H9 (cell line): ENCODE data around the gene SPATA20. TPM values are rescaled to one million over a fixed set of nuclear protein-coding genes. Genes with fewer than 3 reads are reported as not detected.

Source experiments
- DNase-seq: peaks from one replicate; pipeline ENCODE4 v3.0.0-alpha.2; 2017
- H2AFZ ChIP-seq: one replicate; pipeline ENCODE4 v1.6.1; 2013; ENCODE audit warnings: mild to moderate bottlenecking, low read length, control low read depth, moderate library complexity
- H2AK5ac ChIP-seq: 2 replicates; pipeline ENCODE4 v1.6.1; 2013; ENCODE audit warnings: low read length, control low read depth, mixed read lengths; ENCODE audit not compliant: insufficient read length
- H2BK120ac ChIP-seq: one replicate; pipeline ENCODE4 v1.6.1; 2013; ENCODE audit warnings: low read depth, mild to moderate bottlenecking, low read length, control low read depth, inconsistent platforms; ENCODE audit not compliant: poor library complexity, severe bottlenecking
- H2BK12ac ChIP-seq: 2 replicates; pipeline ENCODE4 v1.6.1; 2013; ENCODE audit warnings: low read length, control low read depth, mixed read lengths, low read depth; ENCODE audit not compliant: insufficient read length
- H2BK15ac ChIP-seq: 2 replicates; pipeline ENCODE4 v1.6.1; 2013; ENCODE audit warnings: low read depth, low read length, control low read depth
- H2BK20ac ChIP-seq: one replicate; pipeline ENCODE4 v1.6.1; 2013; ENCODE audit warnings: low read depth, mild to moderate bottlenecking, low read length, control low read depth, inconsistent platforms; ENCODE audit not compliant: poor library complexity, severe bottlenecking
- H2BK5ac ChIP-seq: 2 replicates; pipeline ENCODE4 v1.6.1; 2013; ENCODE audit warnings: low read length, control low read depth, mixed read lengths; ENCODE audit not compliant: insufficient read length
- H3K14ac ChIP-seq: 2 replicates; pipeline ENCODE4 v1.6.1; 2013; ENCODE audit warnings: low read length, control low read depth; ENCODE audit not compliant: insufficient read depth
- H3K18ac ChIP-seq: 2 replicates; pipeline ENCODE4 v1.6.1; 2013; ENCODE audit warnings: low read depth, mild to moderate bottlenecking, mixed read lengths, low read length, control low read depth; ENCODE audit not compliant: insufficient read length
- H3K23ac ChIP-seq: 2 replicates; pipeline ENCODE4 v1.6.1; 2013; ENCODE audit warnings: low read length, control low read depth, mixed read lengths, low read depth; ENCODE audit not compliant: insufficient read length
- H3K23me2 ChIP-seq: 2 replicates; pipeline ENCODE4 v1.6.1; 2013; ENCODE audit warnings: low read depth, mild to moderate bottlenecking, mixed read lengths, low read length, control low read depth; ENCODE audit not compliant: insufficient read length, poor library complexity, severe bottlenecking
- H3K27ac ChIP-seq: 2 replicates; pipeline ENCODE4 v1.5.1; 2013; ENCODE audit warnings: low read length, control low read depth, mixed read lengths, low read depth; ENCODE audit not compliant: insufficient read length
- H3K27me3 ChIP-seq: 2 replicates; pipeline ENCODE4 v1.6.1; 2013; ENCODE audit warnings: low read length, control low read depth, inconsistent platforms; ENCODE audit not compliant: insufficient read depth
- H3K4ac ChIP-seq: 2 replicates; pipeline ENCODE4 v1.6.1; 2013; ENCODE audit warnings: low read depth, mild to moderate bottlenecking, control low read depth, inconsistent platforms, low read length, moderate library complexity
- H3K4me1 ChIP-seq: 2 replicates; pipeline ENCODE4 v1.6.1; 2013; ENCODE audit warnings: low read length, control low read depth, inconsistent platforms; ENCODE audit not compliant: insufficient read depth
- H3K4me2 ChIP-seq: 2 replicates; pipeline ENCODE4 v1.6.1; 2013; ENCODE audit warnings: low read length, control low read depth, mixed read lengths; ENCODE audit not compliant: insufficient read length, insufficient read depth
- H3K56ac ChIP-seq: 2 replicates; pipeline ENCODE4 v1.6.1; 2013; ENCODE audit warnings: low read depth, mild to moderate bottlenecking, mixed read lengths, low read length, control low read depth; ENCODE audit not compliant: insufficient read length
- H3K79me1 ChIP-seq: 2 replicates; pipeline ENCODE4 v1.6.1; 2013; ENCODE audit warnings: low read depth, mild to moderate bottlenecking, moderate library complexity, low read length, control low read depth, inconsistent platforms; ENCODE audit not compliant: insufficient read depth, poor library complexity, severe bottlenecking
- H3K79me2 ChIP-seq: 2 replicates; pipeline ENCODE4 v1.6.1; 2013; ENCODE audit warnings: low read length, control low read depth, inconsistent platforms; ENCODE audit not compliant: insufficient read depth
- H3K9ac ChIP-seq: 2 replicates; pipeline ENCODE4 v1.6.1; 2013; ENCODE audit warnings: low read length, control low read depth, mixed read lengths; ENCODE audit not compliant: insufficient read length; ENCODE audit errors: extremely low read depth
- H3K9me3 ChIP-seq: one replicate; pipeline ENCODE4 v1.6.1; 2013; ENCODE audit warnings: low read depth, low read length, inconsistent platforms; ENCODE audit not compliant: control insufficient read depth
- H3T11ph ChIP-seq: one replicate; pipeline ENCODE4 v1.6.1; 2013; ENCODE audit warnings: mild to moderate bottlenecking, low read length, control low read depth, inconsistent platforms
- H4K20me1 ChIP-seq: one replicate; pipeline ENCODE4 v1.6.1; 2013; ENCODE audit not compliant: control insufficient read depth, insufficient read length, insufficient read depth
- H4K5ac ChIP-seq: 2 replicates; pipeline ENCODE4 v1.6.1; 2013; ENCODE audit warnings: low read depth, mild to moderate bottlenecking, mixed read lengths, low read length, control low read depth; ENCODE audit not compliant: insufficient read length
- H4K8ac ChIP-seq: replicated peaks from 2 replicates; pipeline ENCODE4 v1.6.1; 2013; ENCODE audit warnings: low read length, control low read depth, mixed read lengths, low read depth; ENCODE audit not compliant: insufficient read length
- H4K91ac ChIP-seq: 2 replicates; pipeline ENCODE4 v1.6.1; 2013; ENCODE audit warnings: low read depth, mild to moderate bottlenecking, moderate library complexity, mixed read lengths, low read length, control low read depth; ENCODE audit not compliant: insufficient read length
- H3K27ac Mint-ChIP-seq, 3 experiments: 2 replicates in 2 of 3; 3 replicates in 1 of 3; pipeline ENCODE4 v1.8.0; 2020 to 2021; ENCODE audit warnings: mixed read lengths in 3 of 3, mild to moderate bottlenecking in 1 of 3, moderate library complexity in 1 of 3
- H3K27me3 Mint-ChIP-seq: 2 replicates; pipeline ENCODE4 v1.8.0; 2021; ENCODE audit warnings: low read depth, mild to moderate bottlenecking, moderate library complexity, mixed read lengths
- H3K36me3 Mint-ChIP-seq, 3 experiments: 2 replicates in 2 of 3; 3 replicates in 1 of 3; pipeline ENCODE4 v1.8.0; 2020 to 2021; ENCODE audit warnings: low read depth in 3 of 3, mixed read lengths in 3 of 3; ENCODE audit not compliant: insufficient read depth in 1 of 3
- H3K4me1 Mint-ChIP-seq, 2 experiments: 2 replicates each; pipeline ENCODE4 v1.8.0; 2020; ENCODE audit warnings: mixed read lengths in 2 of 2
- H3K4me3 Mint-ChIP-seq, 2 experiments: 2 replicates in 1 of 2; 3 replicates in 1 of 2; pipeline ENCODE4 v1.8.0; 2020 to 2021; ENCODE audit warnings: mild to moderate bottlenecking in 2 of 2, mixed read lengths in 2 of 2, moderate library complexity in 1 of 2
- H3K9me3 Mint-ChIP-seq, 2 experiments: 2 replicates in 1 of 2; 3 replicates in 1 of 2; pipeline ENCODE4 v1.8.0; 2020; ENCODE audit warnings: mild to moderate bottlenecking in 2 of 2, mixed read lengths in 2 of 2, moderate library complexity in 1 of 2
- WGBS: extraction: QIAGEN DNeasy Blood & Tissue Kit; methylation state at CpG from one replicate; pipeline ENCODE4 v1.1.7; 2013; ENCODE audit warnings: missing lambda C conversion rate, low lambda C conversion rate, mixed read lengths; ENCODE audit not compliant: insufficient read length; ENCODE audit errors: extremely low coverage; 5-methylcytosine and 5-hydroxymethylcytosine counted together
- total RNA-seq: library from RNA; stranded (reverse); gene quantifications from 2 replicates; pipeline ENCODE4 v1.2.1, GENCODE V29; 2021
- TF ChIP-seq, protein P1 (sequence below): fragments of 200-600 bp; sonication (generic); conservative IDR thresholded peaks from 3 replicates; pipeline ENCODE4 v1.8.0; 2021; ENCODE audit warnings: antibody characterized with exemption, mild to moderate bottlenecking

Gene SPATA20
- total RNA-seq, 1 experiment from 2014 or later: 23.9 TPM

DNA sequence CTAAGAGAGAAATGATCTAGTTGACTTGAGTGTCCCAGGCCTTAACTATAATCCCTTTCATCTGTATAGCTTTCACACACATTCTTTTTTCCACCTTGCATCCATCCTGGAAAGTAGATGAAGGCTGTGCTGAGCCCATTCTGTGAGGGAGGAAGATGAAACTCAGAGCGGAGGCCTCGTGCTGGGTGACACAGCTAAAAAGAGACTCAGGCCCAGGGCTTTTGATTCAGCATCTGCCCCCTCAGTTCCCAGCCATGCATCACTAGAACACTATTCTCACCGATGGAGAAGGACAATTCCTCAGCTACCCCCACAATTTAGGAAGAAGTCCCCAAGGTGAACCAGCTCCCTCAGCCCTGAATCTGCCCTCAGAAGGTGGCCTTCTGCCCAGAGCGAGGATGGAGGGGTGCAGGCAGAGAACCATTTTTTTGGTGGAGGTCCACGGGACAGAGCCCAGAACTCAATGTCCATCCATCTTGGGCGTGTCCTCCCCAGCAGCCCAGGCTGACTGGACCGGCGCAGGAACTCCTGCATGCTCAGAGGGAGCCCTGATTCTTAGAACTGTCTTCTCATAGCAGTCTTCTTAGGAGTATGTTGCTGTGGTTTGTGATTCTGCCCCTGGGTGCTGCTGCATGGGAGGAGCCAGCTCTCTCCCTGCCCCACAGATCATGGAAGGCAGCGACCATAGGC is 44.5 kb upstream of the SPATA20 start:
- no peak overlapping the region for H2BK12ac ChIP-seq
- H3K18ac ChIP-seq: no peak overlapping the region
- H3T11ph ChIP-seq: no peak overlapping the region
- H3K27ac ChIP-seq: no peak overlapping the region
- no peaks in the 10 kb centered on the region for H3K9me3 ChIP-seq
- H3K9me3 Mint-ChIP-seq: no peaks in the 10 kb centered on the region
- H3K14ac ChIP-seq: no peak overlapping the region
- H3K36me3 Mint-ChIP-seq: no peaks in the 10 kb centered on the region
- H3K23ac ChIP-seq: no peak overlapping the region
- TF ChIP-seq, protein P1, sequence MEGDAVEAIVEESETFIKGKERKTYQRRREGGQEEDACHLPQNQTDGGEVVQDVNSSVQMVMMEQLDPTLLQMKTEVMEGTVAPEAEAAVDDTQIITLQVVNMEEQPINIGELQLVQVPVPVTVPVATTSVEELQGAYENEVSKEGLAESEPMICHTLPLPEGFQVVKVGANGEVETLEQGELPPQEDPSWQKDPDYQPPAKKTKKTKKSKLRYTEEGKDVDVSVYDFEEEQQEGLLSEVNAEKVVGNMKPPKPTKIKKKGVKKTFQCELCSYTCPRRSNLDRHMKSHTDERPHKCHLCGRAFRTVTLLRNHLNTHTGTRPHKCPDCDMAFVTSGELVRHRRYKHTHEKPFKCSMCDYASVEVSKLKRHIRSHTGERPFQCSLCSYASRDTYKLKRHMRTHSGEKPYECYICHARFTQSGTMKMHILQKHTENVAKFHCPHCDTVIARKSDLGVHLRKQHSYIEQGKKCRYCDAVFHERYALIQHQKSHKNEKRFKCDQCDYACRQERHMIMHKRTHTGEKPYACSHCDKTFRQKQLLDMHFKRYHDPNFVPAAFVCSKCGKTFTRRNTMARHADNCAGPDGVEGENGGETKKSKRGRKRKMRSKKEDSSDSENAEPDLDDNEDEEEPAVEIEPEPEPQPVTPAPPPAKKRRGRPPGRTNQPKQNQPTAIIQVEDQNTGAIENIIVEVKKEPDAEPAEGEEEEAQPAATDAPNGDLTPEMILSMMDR: no peak
- H2BK20ac ChIP-seq: no peak overlapping the region
- peak overlapping the region in 1 of 3 experiments; percentile 22; a peak in 1 of 7 replicates for H3K27ac Mint-ChIP-seq
- H3K4me3 Mint-ChIP-seq: no peak overlapping the region
- no peaks in the 10 kb centered on the region for H4K20me1 ChIP-seq
- no CpG with 5 or more reads among the region's 9 CpGs for WGBS
- H2AFZ ChIP-seq: no peak overlapping the region
- no peak overlapping the region for H3K9ac ChIP-seq
- H2BK120ac ChIP-seq: no peak overlapping the region
- no peak overlapping the region for H4K8ac ChIP-seq
- H3K4me1 Mint-ChIP-seq: peaks cover 8% of the 10 kb centered on the region in 2 experiments
- no peak overlapping the region for H2AK5ac ChIP-seq
- no peak overlapping the region for H2BK15ac ChIP-seq
- no peak overlapping the region for H4K5ac ChIP-seq
- no peak overlapping the region for H3K4me2 ChIP-seq
- no peak for DNase-seq
- peaks cover 3% of the 10 kb centered on the region; the same call in 1 of the 2 replicates for H3K4me1 ChIP-seq
- H3K79me1 ChIP-seq: no peaks in the 10 kb centered on the region
- H3K23me2 ChIP-seq: no peaks in the 10 kb centered on the region
- H4K91ac ChIP-seq: no peak overlapping the region
- H3K27me3 Mint-ChIP-seq: peaks cover 9% of the 10 kb centered on the region; the same call in 1 of the 2 replicates
- no peak overlapping the region for H2BK5ac ChIP-seq
- no peak overlapping the region for H3K4ac ChIP-seq
- H3K79me2 ChIP-seq: no peaks in the 10 kb centered on the region
- H3K27me3 ChIP-seq: no peaks in the 10 kb centered on the region; the same call in none of the 2 replicates
- no peak overlapping the region for H3K56ac ChIP-seq
